Measurements from ENCODE around the gene PAPOLA.

- TF ChIP-seq CTCF (IDR thresholded peaks at IDR 0.05; ENCODE audit: insufficient read depth, low read depth, low read length) (no peak), EZH2 (IDR thresholded peaks at IDR 0.05; ENCODE audit: insufficient read depth, low read length) (no peak)
Measured at GRCh38 chr14:96536807-96537206, 34.6 kb downstream of the PAPOLA start.
